ENCODE results near the gene LIPF. TPM values are rescaled to one million over a fixed set of nuclear protein-coding genes. Genes with fewer than 3 reads are reported as not detected.
A peak's percentile ranks its signal among the peaks of the same experiment; 100 is the strongest.

Gene LIPF
- total RNA-seq, 1 experiment from 2014 or later: not detected

- Histone ChIP-seq H3K9me3 (ENCODE audit: low read length) (no peaks in the 10 kb centered on the region), H3K9me2 (replicated peaks; ENCODE audit: insufficient read depth, low read length) (no peaks in the 10 kb centered on the region), H4K20me1 (ENCODE audit: insufficient read depth, low read depth, low read length) (no peaks in the 10 kb centered on the region), H3K79me2 (ENCODE audit: low read length) (no peaks in the 10 kb centered on the region), H3K4me1 (ENCODE audit: low read length) (no peaks in the 10 kb centered on the region), H3K36me3 (ENCODE audit: insufficient read depth, low read length) (no peaks in the 10 kb centered on the region), H3K27me3 (ENCODE audit: low read length) (no peaks in the 10 kb centered on the region), H3K4me2 (ENCODE audit: low read depth, low read length, poor library complexity, severe bottlenecking) (no peak overlapping the region), H3K27ac (ENCODE audit: low read length) (no peak overlapping the region), H2AFZ (ENCODE audit: low read length) (no peak overlapping the region), H3K4me3 (ENCODE audit: low read length) (no peak overlapping the region), H3K9ac (ENCODE audit: low read length) (no peak overlapping the region)
- no peak for DNase-seq
Observed at GRCh38 chr10:88715517-88715916, 51.3 kb downstream of the LIPF start.

DNA sequence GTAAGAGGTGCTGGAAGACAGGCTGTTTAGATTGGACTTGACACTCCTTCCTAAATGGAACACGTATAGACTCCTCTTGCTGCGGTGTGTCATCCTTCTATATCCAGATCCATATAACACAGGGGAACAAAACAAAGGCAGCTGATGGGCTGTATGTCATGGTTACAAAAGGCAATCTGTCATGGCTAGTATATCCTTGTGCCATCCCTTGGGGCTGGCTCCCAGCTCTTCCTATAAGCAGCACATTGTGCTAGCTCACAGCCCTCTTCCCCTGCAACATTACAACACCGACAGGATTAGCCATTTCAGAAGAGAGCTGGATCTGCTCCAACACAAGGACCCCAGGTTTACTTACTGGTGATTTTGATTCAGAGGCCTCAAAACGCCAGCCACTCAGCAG lies 57.1 kb downstream of the LIPF start:
- Histone ChIP-seq H3K4me2 (ENCODE audit: low read depth, low read length, poor library complexity, severe bottlenecking) (no peak overlapping the region), H3K79me2 (ENCODE audit: low read length) (no peaks in the 10 kb centered on the region), H3K36me3 (ENCODE audit: insufficient read depth, low read length) (no peaks in the 10 kb centered on the region), H3K9me3 (ENCODE audit: low read length) (no peaks in the 10 kb centered on the region), H2AFZ (ENCODE audit: low read length) (no peak overlapping the region), H3K4me3 (ENCODE audit: low read length) (no peak overlapping the region), H3K27me3 (ENCODE audit: low read length) (no peaks in the 10 kb centered on the region), H3K9me2 (replicated peaks; ENCODE audit: insufficient read depth, low read length) (no peaks in the 10 kb centered on the region), H3K9ac (ENCODE audit: low read length) (no peak overlapping the region), H4K20me1 (ENCODE audit: insufficient read depth, low read depth, low read length) (no peaks in the 10 kb centered on the region), H3K4me1 (ENCODE audit: low read length) (no peaks in the 10 kb centered on the region), H3K27ac (ENCODE audit: low read length) (no peak overlapping the region)
- no peak for DNase-seq

DNA sequence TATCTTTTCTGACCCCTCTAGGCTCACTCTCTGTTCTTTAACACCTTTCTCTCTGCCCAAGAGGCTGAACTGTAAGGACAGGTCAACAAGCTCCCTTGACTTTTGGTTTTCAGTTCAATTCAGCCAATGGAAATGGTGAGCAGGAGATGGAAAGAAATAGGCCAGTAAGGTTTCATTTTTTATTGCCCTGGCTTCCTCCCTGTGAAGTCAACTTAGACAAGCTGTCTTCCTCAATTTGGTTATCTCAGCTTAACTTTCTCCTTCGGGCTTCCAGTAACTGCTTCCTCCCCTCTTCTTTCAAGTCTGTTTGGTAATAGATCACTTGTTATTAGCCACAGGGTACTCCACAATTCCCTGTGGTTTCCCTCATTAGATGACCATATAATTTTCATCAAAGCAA lies 61.6 kb downstream of the LIPF start:
- Histone ChIP-seq H3K4me3 (ENCODE audit: low read length) (no peak overlapping the region), H2AFZ (ENCODE audit: low read length) (no peak overlapping the region), H3K9me2 (replicated peaks; ENCODE audit: insufficient read depth, low read length) (no peaks in the 10 kb centered on the region), H3K27ac (ENCODE audit: low read length) (no peak overlapping the region), H3K4me2 (ENCODE audit: low read depth, low read length, poor library complexity, severe bottlenecking) (no peak overlapping the region), H3K36me3 (ENCODE audit: insufficient read depth, low read length) (no peaks in the 10 kb centered on the region), H3K27me3 (ENCODE audit: low read length) (no peaks in the 10 kb centered on the region), H3K9ac (ENCODE audit: low read length) (no peak overlapping the region), H3K9me3 (ENCODE audit: low read length) (no peaks in the 10 kb centered on the region), H4K20me1 (ENCODE audit: insufficient read depth, low read depth, low read length) (no peaks in the 10 kb centered on the region), H3K4me1 (ENCODE audit: low read length) (no peaks in the 10 kb centered on the region), H3K79me2 (ENCODE audit: low read length) (no peaks in the 10 kb centered on the region)
- DNase-seq: no peak

- no peak overlapping the region for H2AFZ ChIP-seq (ENCODE audit: low read length)
- no peaks in the 10 kb centered on the region for H3K27me3 ChIP-seq (ENCODE audit: low read length)
- H3K79me2 ChIP-seq (ENCODE audit: low read length): no peaks in the 10 kb centered on the region
- H3K9me3 ChIP-seq (ENCODE audit: low read length): no peaks in the 10 kb centered on the region
- no peaks in the 10 kb centered on the region for H4K20me1 ChIP-seq (ENCODE audit: insufficient read depth, low read depth, low read length)
- no peaks in the 10 kb centered on the region for H3K36me3 ChIP-seq (ENCODE audit: insufficient read depth, low read length)
- no peaks in the 10 kb centered on the region for H3K9me2 ChIP-seq (replicated peaks; ENCODE audit: insufficient read depth, low read length)
- H3K4me3 ChIP-seq (ENCODE audit: low read length): no peak overlapping the region
- no peak overlapping the region for H3K9ac ChIP-seq (ENCODE audit: low read length)
- no peaks in the 10 kb centered on the region for H3K4me1 ChIP-seq (ENCODE audit: low read length)
- no peak overlapping the region for H3K4me2 ChIP-seq (ENCODE audit: low read depth, low read length, poor library complexity, severe bottlenecking)
- peak; percentile 80 for DNase-seq
- H3K27ac ChIP-seq (ENCODE audit: low read length): no peak overlapping the region
Observed at GRCh38 chr10:88728107-88728763, 64.0 kb downstream of the LIPF start.

Other genes starting within 250 kb of the LIPF start
- not detected in 2 replicates for gene RNLS, start 81.1 kb upstream of the LIPF start, total RNA-seq (2014; rRNA removed; shearing (Covaris generic); ENCODE audit: low replicate concordance)
- gene LIPJ, start 77.7 kb upstream of the LIPF start, total RNA-seq (2014; rRNA removed; shearing (Covaris generic); ENCODE audit: low replicate concordance): not detected in 2 replicates
- not detected in 2 replicates for gene LIPK, start 41.8 kb downstream of the LIPF start, total RNA-seq (2014; rRNA removed; shearing (Covaris generic); ENCODE audit: low replicate concordance)
- gene LIPN, start 95.6 kb downstream of the LIPF start, total RNA-seq (2014; rRNA removed; shearing (Covaris generic); ENCODE audit: low replicate concordance): not detected in 2 replicates
- not detected in 2 replicates for gene LIPM, start 138.3 kb downstream of the LIPF start, total RNA-seq (2014; rRNA removed; shearing (Covaris generic); ENCODE audit: low replicate concordance)
- not detected in 2 replicates for gene ANKRD22, start 187.4 kb downstream of the LIPF start, total RNA-seq (2014; rRNA removed; shearing (Covaris generic); ENCODE audit: low replicate concordance)
- gene STAMBPL1, start 215.8 kb downstream of the LIPF start, total RNA-seq (2014; rRNA removed; shearing (Covaris generic); ENCODE audit: low replicate concordance): 38.5 and 44.8 TPM in 2 replicates